NCI-H1930 (cell line): ENCODE measurements around the gene MOGAT1.
"Not testable (repeated sequence)": the region's sequence is repeated elsewhere in the genome, so short reads cannot be mapped to it uniquely, and the experiment has no call there.

ENCODE experiments used
- DNase-seq, 2 experiments: peaks; one replicate each; lab custom pipeline; 2025; lab: John Stamatoyannopoulos, UW

MOGAT1 gene

GRCh38 chr2:222743251-222743812, 71.9 kb downstream of the MOGAT1 start:
- DNase-seq, result no peak

- no peak for DNase-seq
Observed at GRCh38 chr2:222745836-222746559, 74.5 kb downstream of the MOGAT1 start.

GRCh38 chr2:222747526-222748160, 76.2 kb downstream of the MOGAT1 start:
- no peak for DNase-seq

GRCh38 chr2:222750533-222750932, 79.1 kb downstream of the MOGAT1 start:
- no peak for DNase-seq

- DNase-seq, result no peak
Observed at GRCh38 chr2:222751238-222751637, 79.8 kb downstream of the MOGAT1 start.

GRCh38 chr2:222751821-222752719, 80.6 kb downstream of the MOGAT1 start:
- DNase-seq, result no peak

- DNase-seq, result no peak
Observed at GRCh38 chr2:222752746-222753145, 81.3 kb downstream of the MOGAT1 start.

GRCh38 chr2:222753251-222753824, 81.9 kb downstream of the MOGAT1 start:
- DNase-seq, result peak; percentile 56 to 61

GRCh38 chr2:222754324-222754930, 83.0 kb downstream of the MOGAT1 start:
- DNase-seq, result no peak

- DNase-seq, result not testable (repeated sequence)
Observed at GRCh38 chr2:222755593-222755992, 84.1 kb downstream of the MOGAT1 start.

GRCh38 chr2:222756362-222756831, 84.9 kb downstream of the MOGAT1 start:
- DNase-seq, result no peak

- no peak for DNase-seq
Observed at GRCh38 chr2:222756951-222757650, 85.6 kb downstream of the MOGAT1 start.
